ENCODE measurements around the gene FBXO11. TPM values are rescaled to one million over a fixed set of nuclear protein-coding genes. Genes with fewer than 3 reads are reported as not detected.

FBXO11 gene
- total and polyA plus RNA-seq, 10 of the 15 experiments (the other 5 are each of a cell fraction or from before 2014, with no cell fraction given), result 5.9 to 38.9 (median 22.5) TPM

DNA sequence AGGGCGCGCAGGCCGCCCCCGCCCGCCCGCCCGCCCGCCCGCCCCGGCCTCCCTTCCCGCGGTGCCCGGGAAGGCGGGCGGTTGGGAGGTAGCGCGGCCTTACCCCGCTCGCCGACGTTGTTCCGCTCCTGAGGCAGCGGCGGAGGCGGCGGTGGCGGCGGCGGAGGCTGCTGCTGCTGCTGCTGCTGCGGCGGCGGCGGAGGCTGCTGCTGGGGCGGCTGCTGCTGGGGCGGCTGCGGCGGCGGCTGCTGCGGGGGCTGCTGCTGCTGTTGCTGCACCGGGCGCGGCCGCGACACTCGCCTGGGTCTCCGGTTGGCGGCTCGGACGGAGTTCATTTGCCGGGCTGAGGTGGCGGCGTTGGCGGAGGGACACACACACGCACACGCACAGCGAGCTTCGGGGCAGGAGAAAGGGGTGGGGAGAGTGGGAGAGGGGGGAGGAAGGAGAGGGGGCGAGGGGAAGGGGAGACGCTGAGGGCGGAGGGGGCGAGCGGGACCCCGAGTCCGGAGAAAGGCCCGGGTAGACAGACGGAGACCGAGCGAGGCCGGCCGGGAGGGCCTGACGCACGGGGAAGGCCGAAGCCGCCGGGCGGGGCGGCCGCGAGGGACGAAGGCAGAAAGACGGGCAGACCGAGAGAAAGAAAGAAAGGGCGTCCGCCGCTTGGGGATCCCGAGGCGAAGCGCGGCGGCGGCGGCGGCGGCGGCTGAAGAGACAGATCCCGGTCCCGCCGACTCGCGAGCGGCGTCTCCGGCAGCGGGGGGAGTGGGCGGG is 727 bp downstream of the FBXO11 start (continued):
- TF ChIP-seq, protein P1, sequence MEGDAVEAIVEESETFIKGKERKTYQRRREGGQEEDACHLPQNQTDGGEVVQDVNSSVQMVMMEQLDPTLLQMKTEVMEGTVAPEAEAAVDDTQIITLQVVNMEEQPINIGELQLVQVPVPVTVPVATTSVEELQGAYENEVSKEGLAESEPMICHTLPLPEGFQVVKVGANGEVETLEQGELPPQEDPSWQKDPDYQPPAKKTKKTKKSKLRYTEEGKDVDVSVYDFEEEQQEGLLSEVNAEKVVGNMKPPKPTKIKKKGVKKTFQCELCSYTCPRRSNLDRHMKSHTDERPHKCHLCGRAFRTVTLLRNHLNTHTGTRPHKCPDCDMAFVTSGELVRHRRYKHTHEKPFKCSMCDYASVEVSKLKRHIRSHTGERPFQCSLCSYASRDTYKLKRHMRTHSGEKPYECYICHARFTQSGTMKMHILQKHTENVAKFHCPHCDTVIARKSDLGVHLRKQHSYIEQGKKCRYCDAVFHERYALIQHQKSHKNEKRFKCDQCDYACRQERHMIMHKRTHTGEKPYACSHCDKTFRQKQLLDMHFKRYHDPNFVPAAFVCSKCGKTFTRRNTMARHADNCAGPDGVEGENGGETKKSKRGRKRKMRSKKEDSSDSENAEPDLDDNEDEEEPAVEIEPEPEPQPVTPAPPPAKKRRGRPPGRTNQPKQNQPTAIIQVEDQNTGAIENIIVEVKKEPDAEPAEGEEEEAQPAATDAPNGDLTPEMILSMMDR (IDR thresholded peaks at IDR 0.05 in 2 of 3, conservative IDR thresholded peaks at IDR 0.05 in 1 of 3; ENCODE audit: control insufficient read depth in 2 of 3, extremely low read depth in 1 of 3, insufficient read depth in 1 of 3, low read depth in 3 of 3, low read length in 3 of 3), result no peak
- TF ChIP-seq NFXL1 (IDR thresholded peaks at IDR 0.05; ENCODE audit: borderline replicate concordance) (no peak), KAT2A (conservative IDR thresholded peaks at IDR 0.05; ENCODE audit: control insufficient read depth, low read depth, low read length) (no peak), NFYA (IDR thresholded peaks at IDR 0.05; ENCODE audit: borderline replicate concordance, low read depth, low read length) (no peak), IKZF1 (conservative IDR thresholded peaks at IDR 0.05) (peak; percentile 32), KDM1A (IDR thresholded peaks at IDR 0.05; ENCODE audit: borderline replicate concordance) (no peak), JUNB (IDR thresholded peaks at IDR 0.05) (no peak), ATF7 (IDR thresholded peaks at IDR 0.05; ENCODE audit: low read depth) (no peak), POLR2A (IDR thresholded peaks at IDR 0.05; ENCODE audit: low read depth, low read length) (peak; percentile 78), NBN (IDR thresholded peaks at IDR 0.05) (no peak), BHLHE40 (IDR thresholded peaks at IDR 0.05; ENCODE audit: borderline replicate concordance in 1 of 2, low read depth in 2 of 2, low read length in 1 of 2) (peak in 1 of 2 experiments; percentile 57; a peak in 2 of 4 replicates), STAT3 (IDR thresholded peaks at IDR 0.05; ENCODE audit: low read depth, low read length) (no peak)
- TF ChIP-seq, protein P2, sequence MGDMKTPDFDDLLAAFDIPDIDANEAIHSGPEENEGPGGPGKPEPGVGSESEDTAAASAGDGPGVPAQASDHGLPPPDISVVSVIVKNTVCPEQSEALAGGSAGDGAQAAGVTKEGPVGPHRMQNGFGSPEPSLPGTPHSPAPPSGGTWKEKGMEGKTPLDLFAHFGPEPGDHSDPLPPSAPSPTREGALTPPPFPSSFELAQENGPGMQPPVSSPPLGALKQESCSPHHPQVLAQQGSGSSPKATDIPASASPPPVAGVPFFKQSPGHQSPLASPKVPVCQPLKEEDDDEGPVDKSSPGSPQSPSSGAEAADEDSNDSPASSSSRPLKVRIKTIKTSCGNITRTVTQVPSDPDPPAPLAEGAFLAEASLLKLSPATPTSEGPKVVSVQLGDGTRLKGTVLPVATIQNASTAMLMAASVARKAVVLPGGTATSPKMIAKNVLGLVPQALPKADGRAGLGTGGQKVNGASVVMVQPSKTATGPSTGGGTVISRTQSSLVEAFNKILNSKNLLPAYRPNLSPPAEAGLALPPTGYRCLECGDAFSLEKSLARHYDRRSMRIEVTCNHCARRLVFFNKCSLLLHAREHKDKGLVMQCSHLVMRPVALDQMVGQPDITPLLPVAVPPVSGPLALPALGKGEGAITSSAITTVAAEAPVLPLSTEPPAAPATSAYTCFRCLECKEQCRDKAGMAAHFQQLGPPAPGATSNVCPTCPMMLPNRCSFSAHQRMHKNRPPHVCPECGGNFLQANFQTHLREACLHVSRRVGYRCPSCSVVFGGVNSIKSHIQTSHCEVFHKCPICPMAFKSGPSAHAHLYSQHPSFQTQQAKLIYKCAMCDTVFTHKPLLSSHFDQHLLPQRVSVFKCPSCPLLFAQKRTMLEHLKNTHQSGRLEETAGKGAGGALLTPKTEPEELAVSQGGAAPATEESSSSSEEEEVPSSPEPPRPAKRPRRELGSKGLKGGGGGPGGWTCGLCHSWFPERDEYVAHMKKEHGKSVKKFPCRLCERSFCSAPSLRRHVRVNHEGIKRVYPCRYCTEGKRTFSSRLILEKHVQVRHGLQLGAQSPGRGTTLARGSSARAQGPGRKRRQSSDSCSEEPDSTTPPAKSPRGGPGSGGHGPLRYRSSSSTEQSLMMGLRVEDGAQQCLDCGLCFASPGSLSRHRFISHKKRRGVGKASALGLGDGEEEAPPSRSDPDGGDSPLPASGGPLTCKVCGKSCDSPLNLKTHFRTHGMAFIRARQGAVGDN (IDR thresholded peaks at IDR 0.05), result no peak
- TF ChIP-seq, protein P3, sequence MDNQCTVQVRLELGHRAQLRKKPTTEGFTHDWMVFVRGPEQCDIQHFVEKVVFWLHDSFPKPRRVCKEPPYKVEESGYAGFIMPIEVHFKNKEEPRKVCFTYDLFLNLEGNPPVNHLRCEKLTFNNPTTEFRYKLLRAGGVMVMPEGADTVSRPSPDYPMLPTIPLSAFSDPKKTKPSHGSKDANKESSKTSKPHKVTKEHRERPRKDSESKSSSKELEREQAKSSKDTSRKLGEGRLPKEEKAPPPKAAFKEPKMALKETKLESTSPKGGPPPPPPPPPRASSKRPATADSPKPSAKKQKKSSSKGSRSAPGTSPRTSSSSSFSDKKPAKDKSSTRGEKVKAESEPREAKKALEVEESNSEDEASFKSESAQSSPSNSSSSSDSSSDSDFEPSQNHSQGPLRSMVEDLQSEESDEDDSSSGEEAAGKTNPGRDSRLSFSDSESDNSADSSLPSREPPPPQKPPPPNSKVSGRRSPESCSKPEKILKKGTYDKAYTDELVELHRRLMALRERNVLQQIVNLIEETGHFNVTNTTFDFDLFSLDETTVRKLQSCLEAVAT (IDR thresholded peaks at IDR 0.05), result peak; percentile 31; the same call in 1 of the 2 replicates
- TF ChIP-seq, protein P4, sequence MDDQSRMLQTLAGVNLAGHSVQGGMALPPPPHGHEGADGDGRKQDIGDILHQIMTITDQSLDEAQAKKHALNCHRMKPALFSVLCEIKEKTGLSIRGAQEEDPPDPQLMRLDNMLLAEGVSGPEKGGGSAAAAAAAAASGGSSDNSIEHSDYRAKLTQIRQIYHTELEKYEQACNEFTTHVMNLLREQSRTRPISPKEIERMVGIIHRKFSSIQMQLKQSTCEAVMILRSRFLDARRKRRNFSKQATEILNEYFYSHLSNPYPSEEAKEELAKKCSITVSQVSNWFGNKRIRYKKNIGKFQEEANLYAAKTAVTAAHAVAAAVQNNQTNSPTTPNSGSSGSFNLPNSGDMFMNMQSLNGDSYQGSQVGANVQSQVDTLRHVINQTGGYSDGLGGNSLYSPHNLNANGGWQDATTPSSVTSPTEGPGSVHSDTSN (IDR thresholded peaks at IDR 0.05; ENCODE audit: insufficient replicate concordance, low read depth, low read length), result no peak
- TF ChIP-seq, protein P5, sequence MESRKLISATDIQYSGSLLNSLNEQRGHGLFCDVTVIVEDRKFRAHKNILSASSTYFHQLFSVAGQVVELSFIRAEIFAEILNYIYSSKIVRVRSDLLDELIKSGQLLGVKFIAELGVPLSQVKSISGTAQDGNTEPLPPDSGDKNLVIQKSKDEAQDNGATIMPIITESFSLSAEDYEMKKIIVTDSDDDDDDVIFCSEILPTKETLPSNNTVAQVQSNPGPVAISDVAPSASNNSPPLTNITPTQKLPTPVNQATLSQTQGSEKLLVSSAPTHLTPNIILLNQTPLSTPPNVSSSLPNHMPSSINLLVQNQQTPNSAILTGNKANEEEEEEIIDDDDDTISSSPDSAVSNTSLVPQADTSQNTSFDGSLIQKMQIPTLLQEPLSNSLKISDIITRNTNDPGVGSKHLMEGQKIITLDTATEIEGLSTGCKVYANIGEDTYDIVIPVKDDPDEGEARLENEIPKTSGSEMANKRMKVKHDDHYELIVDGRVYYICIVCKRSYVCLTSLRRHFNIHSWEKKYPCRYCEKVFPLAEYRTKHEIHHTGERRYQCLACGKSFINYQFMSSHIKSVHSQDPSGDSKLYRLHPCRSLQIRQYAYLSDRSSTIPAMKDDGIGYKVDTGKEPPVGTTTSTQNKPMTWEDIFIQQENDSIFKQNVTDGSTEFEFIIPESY (IDR thresholded peaks at IDR 0.05), result no peak

Data from GM12878 (cell line).